GM18505 (cell line): Measurements from ENCODE around the gene TBKBP1.

Experiments used
- ATAC-seq: cut with Tn5 transposase; IDR thresholded peaks from one replicate; pipeline ENCODE4 v1.9.1; 2021; ENCODE audit not compliant: unreplicated experiment
- POLR2A ChIP-seq: IDR thresholded peaks from 4 replicates; pipeline ENCODE4 v1.6.1; 2011; ENCODE audit warnings: borderline replicate concordance; ENCODE audit not compliant: insufficient read depth, insufficient read length; ENCODE audit errors: extremely low read depth

TBKBP1 gene

DNA sequence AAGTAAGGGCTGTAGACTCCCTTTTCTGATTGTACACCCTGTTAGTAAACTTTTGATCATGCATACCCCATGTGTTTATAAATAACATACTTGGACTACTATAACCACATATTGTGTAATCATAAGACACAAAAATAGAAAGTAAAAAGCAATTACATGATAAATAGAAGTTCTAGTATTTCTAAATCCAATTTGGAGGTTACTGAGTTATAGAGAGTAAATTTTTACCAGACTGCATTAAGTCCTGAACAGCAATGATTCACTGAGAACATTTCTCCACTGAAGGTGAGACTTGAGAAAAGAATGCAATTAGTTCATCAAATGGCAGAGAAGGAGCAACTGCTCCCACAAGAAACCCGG, 7.7 kb upstream of the TBKBP1 start:
- ATAC-seq: no peak
- TF ChIP-seq POLR2A: no peak

DNA sequence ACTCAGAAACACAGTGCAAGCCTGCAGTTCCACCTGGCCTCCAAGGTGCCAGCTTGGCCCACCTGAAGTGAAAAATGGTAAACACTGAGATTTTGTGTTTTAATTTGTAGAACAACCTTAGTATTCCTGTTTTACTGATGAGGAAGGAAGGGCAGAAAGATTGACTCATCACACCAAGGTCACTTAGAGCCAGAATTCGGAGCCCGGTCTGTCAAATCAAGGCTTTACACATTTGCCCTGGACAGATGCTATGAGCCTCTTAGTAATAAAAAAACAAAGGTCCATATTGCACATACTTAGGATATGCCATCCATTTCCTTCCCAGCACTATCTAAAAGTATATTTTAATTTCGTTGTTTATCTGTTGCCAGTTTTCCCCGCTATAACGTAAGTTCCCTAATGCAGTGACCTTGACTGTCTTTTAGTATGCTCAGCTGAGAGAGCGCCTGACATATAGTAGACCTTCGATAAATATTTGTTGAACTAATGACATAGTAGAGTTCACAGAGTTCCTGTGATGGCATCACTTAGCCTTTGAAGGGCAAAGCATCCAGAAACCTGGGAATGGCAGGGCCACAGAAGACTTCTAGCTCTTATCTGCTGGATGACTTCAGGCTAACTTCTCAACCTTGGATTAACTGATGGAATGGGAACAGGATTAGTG, 7.2 kb upstream of the TBKBP1 start:
- no peak for ATAC-seq

DNA sequence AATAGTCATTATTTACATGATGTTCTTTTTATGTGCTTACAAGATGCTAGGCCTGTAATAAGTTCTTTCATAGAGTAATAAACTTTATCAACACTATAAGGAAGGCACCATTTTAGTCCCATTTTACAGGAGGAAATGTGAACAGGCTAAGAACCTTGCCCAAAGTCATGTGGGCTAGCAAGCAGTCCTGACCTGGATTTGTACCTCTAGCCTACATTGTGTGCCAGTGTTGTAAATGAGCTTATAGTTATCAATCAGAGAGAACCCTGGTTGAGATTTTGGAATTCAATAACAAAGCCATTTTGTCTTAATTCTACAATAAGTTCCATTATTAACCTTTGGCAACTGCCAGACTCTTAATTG, 6.7 kb upstream of the TBKBP1 start:
- no peak for TF ChIP-seq POLR2A
- ATAC-seq: no peak

More for the DNA sequence above, 7.2 kb upstream of the TBKBP1 start:
- TF ChIP-seq POLR2A: no peak

DNA sequence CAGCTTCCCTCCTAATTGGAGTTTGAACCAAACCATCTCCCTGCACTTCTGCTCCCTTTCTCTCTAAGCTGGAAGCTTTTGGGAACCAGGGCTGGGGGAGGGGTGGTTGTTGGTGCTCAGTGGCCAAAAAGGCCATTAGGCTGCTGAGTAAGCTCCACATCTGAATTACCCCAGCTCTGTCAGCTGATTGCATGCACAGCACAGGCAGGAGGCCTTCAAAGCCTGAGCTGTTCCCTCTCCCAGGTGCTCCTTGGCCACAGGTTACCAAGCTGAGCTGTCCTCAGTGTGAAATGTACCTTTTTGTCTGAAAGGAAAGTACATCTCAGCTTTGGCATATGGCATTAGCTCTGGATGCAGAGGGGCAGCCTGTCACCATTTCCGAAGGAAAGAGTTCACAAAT, 6.2 kb upstream of the TBKBP1 start:
- ATAC-seq: no peak

DNA sequence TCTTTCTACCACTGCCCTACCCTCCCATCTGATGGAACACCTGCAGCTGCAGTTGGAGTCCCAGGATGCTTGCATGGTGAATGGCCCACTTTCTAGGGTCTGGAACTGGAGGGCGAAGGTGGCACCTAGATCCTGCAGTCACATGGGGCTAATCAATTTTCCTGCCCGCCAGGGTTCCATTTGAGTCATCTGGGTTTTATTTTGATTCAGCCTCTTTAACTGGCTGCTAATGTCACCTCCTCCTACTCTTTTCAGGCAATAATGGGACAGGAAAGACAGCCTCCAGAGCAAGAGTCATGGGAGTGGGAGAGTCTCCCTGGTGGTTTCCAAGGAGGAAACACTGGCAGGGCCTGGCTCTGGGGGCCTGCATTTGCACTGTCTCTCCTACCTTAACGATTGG, 3.8 kb upstream of the TBKBP1 start:
- TF ChIP-seq POLR2A: no peak
- ATAC-seq: no peak

More for the DNA sequence above, 6.2 kb upstream of the TBKBP1 start:
- TF ChIP-seq POLR2A: no peak

DNA sequence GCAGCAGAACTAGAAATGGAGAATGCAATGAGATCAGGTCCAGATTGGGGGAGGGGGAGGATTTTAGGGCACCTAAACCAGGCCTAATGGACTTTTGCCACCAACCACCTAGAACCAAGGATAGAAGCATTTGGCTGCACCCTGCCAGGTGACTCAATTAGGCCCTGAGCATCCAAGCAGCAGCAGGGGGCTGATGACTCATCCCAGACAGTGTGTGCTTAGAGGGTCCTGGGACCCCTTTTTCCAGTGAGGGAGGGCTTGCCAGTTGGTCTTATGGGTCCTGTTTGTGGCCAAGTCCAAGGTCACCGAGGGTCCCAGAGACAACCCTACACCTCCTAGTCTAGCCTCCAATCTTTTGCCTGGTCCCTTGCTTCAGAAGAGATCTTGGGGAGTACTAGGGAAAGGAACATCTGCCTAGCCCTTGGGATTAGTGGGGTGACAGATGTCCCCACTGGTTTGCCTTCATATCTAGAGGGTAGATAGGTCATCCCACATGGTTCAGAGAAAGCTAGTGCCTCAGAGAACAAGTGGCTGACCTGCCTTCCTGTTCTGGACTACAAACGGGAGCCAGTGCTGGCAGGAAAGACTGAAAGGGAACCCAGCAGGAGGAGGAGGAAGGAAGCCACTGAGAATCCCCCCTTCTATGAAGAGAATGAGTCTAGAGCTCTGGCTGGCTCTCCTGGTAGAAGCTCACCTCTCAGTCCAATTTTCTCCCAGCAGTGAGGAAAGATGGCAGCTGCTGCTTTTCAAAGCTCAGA, 1.6 kb upstream of the TBKBP1 start:
- ATAC-seq: no peak
- TF ChIP-seq POLR2A: no peak

DNA sequence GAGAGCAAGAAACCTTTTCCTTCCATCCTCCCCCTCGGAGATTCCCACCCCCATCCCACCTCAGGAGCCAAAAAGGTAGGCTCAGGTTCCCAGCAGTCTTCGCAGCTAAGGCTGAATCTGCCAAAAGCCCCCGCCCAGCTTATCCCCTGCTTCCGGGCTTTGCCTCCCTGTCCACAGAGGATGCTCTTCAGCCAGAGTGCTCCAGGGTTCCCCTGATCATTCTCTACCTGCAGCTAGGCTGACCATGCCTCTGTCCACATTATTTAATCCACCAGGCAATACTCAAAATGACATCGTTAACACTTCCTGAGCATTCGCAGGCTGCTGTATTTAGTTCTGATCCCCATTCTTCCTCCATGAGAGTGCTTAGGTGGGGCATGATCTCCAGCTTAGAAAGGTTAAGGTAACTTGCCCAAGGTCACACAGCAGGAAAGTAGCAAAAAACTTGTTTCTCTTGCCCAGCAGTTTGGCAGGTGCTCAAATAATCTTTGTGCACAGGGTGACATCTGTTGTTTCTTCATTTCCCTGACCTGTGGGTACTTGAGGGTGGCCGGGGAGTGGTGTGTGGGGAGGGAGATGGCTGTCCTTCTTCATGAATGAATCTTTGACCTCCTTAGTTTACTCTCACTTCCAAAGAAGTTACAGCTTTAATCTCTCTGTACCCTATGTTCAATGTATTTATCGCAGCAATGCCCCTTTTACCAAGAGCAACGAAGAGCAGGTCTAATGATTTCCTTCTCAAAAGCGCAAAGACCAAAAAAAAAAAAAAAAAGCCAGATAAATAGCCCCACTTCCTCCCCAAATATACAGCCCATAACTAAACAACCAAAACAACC, 848 bp upstream of the TBKBP1 start:
- TF ChIP-seq POLR2A: no peak
- no peak for ATAC-seq

DNA sequence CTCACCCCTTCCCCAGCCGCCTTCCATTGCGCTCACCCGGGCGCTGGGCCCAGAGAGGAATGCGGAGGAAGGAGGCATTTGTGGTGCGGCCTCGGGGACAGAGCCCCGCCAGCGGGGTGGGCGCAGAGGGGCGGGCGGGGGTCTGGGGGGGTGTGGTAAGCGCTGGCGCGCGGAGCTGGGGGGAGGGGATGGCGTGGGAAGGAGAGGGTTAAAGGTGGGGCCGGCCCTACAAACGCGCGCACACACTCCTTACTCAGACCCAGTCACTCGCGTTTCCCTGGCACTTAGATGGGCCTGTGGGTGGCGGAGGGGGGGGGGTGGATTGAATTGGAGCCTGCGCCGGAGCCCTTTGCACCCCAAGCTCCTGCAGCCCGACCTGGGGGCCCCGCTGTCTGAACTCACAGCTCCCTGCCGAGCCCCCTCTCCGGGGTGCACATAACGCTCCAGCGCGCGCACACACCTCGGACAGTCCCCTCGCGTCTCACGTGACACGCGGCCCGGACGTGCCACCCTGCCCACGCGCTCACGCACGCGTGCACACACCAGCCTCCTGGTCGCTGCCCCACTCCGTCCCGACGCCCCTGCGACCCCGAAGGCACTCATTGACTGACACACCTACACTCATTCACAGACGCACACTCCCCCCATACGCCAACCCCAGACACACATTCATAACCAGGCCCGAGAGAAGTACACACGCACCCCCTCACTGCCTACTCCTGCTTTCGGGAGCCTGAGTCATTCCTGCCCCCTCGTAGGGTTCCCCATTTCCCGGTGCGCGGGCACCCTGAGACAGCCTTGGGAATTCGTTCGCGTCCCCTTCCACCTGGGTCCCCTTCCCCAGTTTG, 844 bp downstream of the TBKBP1 start:
- no peak for ATAC-seq
- no peak for TF ChIP-seq POLR2A

DNA sequence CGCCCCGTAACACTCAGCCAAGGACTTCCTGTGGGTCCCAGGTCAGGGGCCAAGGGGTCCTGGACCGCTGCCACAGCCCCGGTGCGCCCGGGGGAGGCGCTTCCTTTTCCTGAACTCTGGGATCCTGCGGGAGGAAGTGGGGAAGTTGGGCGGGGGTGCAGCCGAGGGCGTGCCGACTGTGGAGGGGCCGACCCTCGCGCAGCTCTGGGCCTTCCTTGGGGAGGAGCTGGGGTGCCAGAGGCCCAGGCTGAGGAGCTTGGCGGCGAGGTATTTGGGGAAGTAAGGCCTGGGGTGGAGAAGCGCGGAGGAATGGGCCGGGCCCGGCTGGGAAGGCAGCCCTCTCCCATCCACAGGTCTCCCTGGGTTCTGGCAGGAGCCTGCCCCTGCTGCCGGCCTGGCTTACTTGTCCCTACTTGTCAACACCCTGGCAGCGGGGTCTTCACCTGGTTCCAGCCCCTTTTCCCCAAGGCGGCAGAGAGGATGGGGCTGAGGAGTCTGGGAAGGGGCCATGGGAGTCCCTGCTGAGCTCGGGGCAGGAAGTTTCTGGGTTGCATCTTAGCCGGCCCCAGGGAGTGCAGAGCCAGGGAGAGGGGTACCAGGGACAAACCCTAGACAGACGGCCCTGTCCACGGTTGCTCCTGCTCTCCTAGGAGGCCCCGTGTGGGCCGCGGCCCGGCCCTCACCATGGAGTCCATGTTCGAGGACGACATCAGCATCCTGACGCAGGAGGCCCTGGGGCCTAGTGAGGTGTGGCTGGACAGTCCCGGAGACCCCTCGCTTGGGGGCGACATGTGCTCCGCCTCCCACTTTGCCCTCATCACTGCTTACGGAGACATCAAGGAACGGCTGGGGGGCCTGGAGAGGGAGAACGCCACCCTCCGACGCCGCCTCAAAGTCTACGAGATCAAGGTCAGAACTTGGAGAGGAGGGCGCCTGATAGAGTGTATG, 1.7 kb downstream of the TBKBP1 start:
- no peak for ATAC-seq
- no peak for TF ChIP-seq POLR2A

DNA sequence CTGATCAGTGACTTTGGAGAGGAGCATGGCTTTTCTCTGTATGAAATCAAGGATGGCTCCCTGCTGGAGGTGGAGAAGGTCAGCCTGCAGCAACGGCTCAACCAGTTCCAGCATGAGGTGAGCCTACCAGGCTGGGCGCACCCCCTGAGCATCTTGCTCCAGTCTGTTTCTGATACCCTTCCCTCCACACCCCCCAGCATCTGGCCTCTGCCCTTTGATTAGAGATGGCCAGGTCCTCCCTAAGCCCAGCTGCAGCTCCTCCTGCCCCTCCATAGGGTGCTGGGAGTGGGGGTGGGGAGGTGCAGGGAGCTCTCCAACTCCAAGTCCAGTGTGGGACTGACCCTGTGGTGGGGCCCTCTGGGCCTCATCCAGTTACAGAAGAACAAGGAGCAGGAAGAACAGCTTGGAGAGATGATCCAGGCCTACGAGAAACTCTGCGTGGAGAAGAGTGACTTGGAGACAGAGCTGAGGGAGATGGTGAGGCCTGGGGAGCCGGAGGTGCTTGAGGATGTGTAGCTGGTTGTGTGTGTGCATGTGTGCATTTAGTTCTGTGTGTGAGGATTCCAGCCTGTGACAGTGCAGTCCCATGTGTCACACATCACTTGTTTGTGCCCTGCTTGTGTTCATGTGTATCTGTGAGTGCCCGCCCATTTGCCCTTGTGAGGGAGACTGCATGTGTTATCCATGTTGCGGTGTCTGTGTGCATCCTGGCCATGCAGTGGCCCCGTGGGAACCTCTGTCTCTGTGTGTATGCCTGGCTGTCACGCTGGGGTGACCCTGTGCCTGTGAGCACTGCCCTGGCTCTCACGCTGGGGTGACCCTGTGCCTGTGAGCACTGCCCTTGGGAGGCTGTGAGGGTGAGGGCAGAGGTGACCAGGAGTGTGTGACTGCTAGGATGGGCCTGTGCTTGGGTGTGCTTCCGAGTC, 3.0 kb downstream of the TBKBP1 start:
- TF ChIP-seq POLR2A: no peak
- no peak for ATAC-seq
